CD4-positive, alpha-beta memory T cell (primary cell): ENCODE results near the gene APBB1IP. TPM values are rescaled to one million over a fixed set of nuclear protein-coding genes. Genes with fewer than 3 reads are reported as not detected.

Experiments used
- polyA plus RNA-seq, 2 donors: library from polyadenylated mRNA; unstranded; fragments of 300-500 nt; fragmentation: Illumina TruSeq; gene quantifications; one replicate each; pipeline ENCODE4 v1.2.3, GENCODE V29; 2021
- total RNA-seq, 2 experiments: library from RNA; stranded (reverse); gene quantifications; one replicate each; pipeline ENCODE4 v1.2.3, GENCODE V29; 2021

Gene APBB1IP
- total and polyA plus RNA-seq, 4 experiments from 2014 or later, result 30.6 to 106 (median 95.7) TPM

Other genes with a start within 250 kb of the APBB1IP start
- not detected for gene GAD2, start 221.6 kb upstream of the APBB1IP start, total RNA-seq
- not detected for gene GAD2, start 221.6 kb upstream of the APBB1IP start, polyA plus RNA-seq